ENCODE results near the gene SLC16A3.
"Not testable (repeated sequence)": the region's sequence is repeated elsewhere in the genome, so short reads cannot be mapped to it uniquely, and the experiment has no call there.

SLC16A3 gene

GRCh38 chr17:82228842-82229697, at the start of gene SLC16A3:
TSS of gene SLC16A3 (plus strand) at chr17:82229042. CDS start at chr17:82236009, 6,967 bp downstream.
- DNase-seq (ENCODE audit: low spot score): no peak

- DNase-seq (ENCODE audit: low spot score): no peak
Observed at GRCh38 chr17:82179412-82179811, 49.4 kb upstream of the SLC16A3 start.

GRCh38 chr17:82179946-82180475, 48.8 kb upstream of the SLC16A3 start:
- no peak for DNase-seq (ENCODE audit: low spot score)

GRCh38 chr17:82180776-82181528, 47.9 kb upstream of the SLC16A3 start:
- no peak for DNase-seq (ENCODE audit: low spot score)

GRCh38 chr17:82184761-82185160, 44.1 kb upstream of the SLC16A3 start:
- DNase-seq (ENCODE audit: low spot score): no peak

GRCh38 chr17:82186221-82186620, 42.6 kb upstream of the SLC16A3 start:
- no peak for DNase-seq (ENCODE audit: low spot score)

- no peak for DNase-seq (ENCODE audit: low spot score)
Observed at GRCh38 chr17:82187500-82187899, 41.3 kb upstream of the SLC16A3 start.

GRCh38 chr17:82188001-82188961, 40.6 kb upstream of the SLC16A3 start:
- DNase-seq (ENCODE audit: low spot score): no peak

- not testable (repeated sequence) for DNase-seq (ENCODE audit: low spot score)
Observed at GRCh38 chr17:82193050-82193449, 35.8 kb upstream of the SLC16A3 start.

- no peak for DNase-seq (ENCODE audit: low spot score)
Observed at GRCh38 chr17:82193520-82194220, 35.2 kb upstream of the SLC16A3 start.

- DNase-seq (ENCODE audit: low spot score): no peak
Observed at GRCh38 chr17:82194765-82195164, 34.1 kb upstream of the SLC16A3 start.

- no peak for DNase-seq (ENCODE audit: low spot score)
Observed at GRCh38 chr17:82195675-82196672, 32.9 kb upstream of the SLC16A3 start.

- no peak for DNase-seq (ENCODE audit: low spot score)
Observed at GRCh38 chr17:82198092-82198491, 30.8 kb upstream of the SLC16A3 start.

GRCh38 chr17:82199496-82199895, 29.3 kb upstream of the SLC16A3 start:
- no peak for DNase-seq (ENCODE audit: low spot score)

GRCh38 chr17:82200135-82200534, 28.7 kb upstream of the SLC16A3 start:
- DNase-seq (ENCODE audit: low spot score): no peak

- DNase-seq (ENCODE audit: low spot score): no peak
Observed at GRCh38 chr17:82200743-82201497, 27.9 kb upstream of the SLC16A3 start.

- DNase-seq (ENCODE audit: low spot score): no peak
Observed at GRCh38 chr17:82201498-82201910, 27.3 kb upstream of the SLC16A3 start.

- no peak for DNase-seq (ENCODE audit: low spot score)
Observed at GRCh38 chr17:82202981-82203380, 25.9 kb upstream of the SLC16A3 start.

- DNase-seq (ENCODE audit: low spot score): no peak
Observed at GRCh38 chr17:82203920-82204319, 24.9 kb upstream of the SLC16A3 start.
